NCI-H510A treated with DMSO at 0.1 percent for 48 hours (cell line): Measurements from ENCODE around the gene STK38L.

Experiments used
- DNase-seq: peaks from one replicate; lab custom pipeline; 2025; lab: John Stamatoyannopoulos, UW

STK38L gene

GRCh38 chr12:27243804-27244688, at the start of gene STK38L:
STK38L (plus strand) TSS chr12:27244286; CDS start chr12:27297721, 53,435 bp downstream.
- DNase-seq = peak; percentile 89

- no peak for DNase-seq
Observed at GRCh38 chr12:27194644-27195043, 49.4 kb upstream of the STK38L start.

- no peak for DNase-seq
Observed at GRCh38 chr12:27198036-27198435, 46.0 kb upstream of the STK38L start.

GRCh38 chr12:27199638-27200300, 44.3 kb upstream of the STK38L start:
- DNase-seq = no peak

GRCh38 chr12:27201169-27201568, 42.9 kb upstream of the STK38L start:
- no peak for DNase-seq

GRCh38 chr12:27206801-27207502, 37.1 kb upstream of the STK38L start:
- no peak for DNase-seq

- DNase-seq = no peak
Observed at GRCh38 chr12:27207615-27208413, 36.3 kb upstream of the STK38L start.

- DNase-seq = no peak
Observed at GRCh38 chr12:27208414-27208750, 35.7 kb upstream of the STK38L start.

- DNase-seq = no peak
Observed at GRCh38 chr12:27209257-27209910, 34.7 kb upstream of the STK38L start.

GRCh38 chr12:27210187-27210586, 33.9 kb upstream of the STK38L start:
- DNase-seq = no peak

GRCh38 chr12:27212861-27213260, 31.2 kb upstream of the STK38L start:
- no peak for DNase-seq

- DNase-seq = no peak
Observed at GRCh38 chr12:27213304-27213703, 30.8 kb upstream of the STK38L start.

GRCh38 chr12:27213830-27214787, 30.0 kb upstream of the STK38L start:
- DNase-seq = no peak

GRCh38 chr12:27217590-27217989, 26.5 kb upstream of the STK38L start:
- DNase-seq = no peak

- DNase-seq = no peak
Observed at GRCh38 chr12:27219693-27220054, 24.4 kb upstream of the STK38L start.

GRCh38 chr12:27220055-27220987, 23.8 kb upstream of the STK38L start:
- no peak for DNase-seq

- no peak for DNase-seq
Observed at GRCh38 chr12:27220988-27221345, 23.1 kb upstream of the STK38L start.

GRCh38 chr12:27221625-27222387, 22.3 kb upstream of the STK38L start:
- no peak for DNase-seq
